K562 (cell line): Measurements from ENCODE around the gene BANK1. TPM values are rescaled to one million over a fixed set of nuclear protein-coding genes. Genes with fewer than 3 reads are reported as not detected.

Experiments used
- ATAC-seq: fragments of 200-7000 bp; cut with Tn5 transposase; 3 replicates; pipeline ENCODE4 v1.9.1; 2020; ENCODE audit warnings: moderate library complexity
- BruUV-seq: library from RNA; stranded (reverse); fragments of 400-500 nt; replicated peaks from 2 replicates; lab custom pipeline; 2021; lab: Mats Ljungman, UMichigan
- CTCF ChIA-PET: fragments of 300-600 bp; formaldehyde crosslinking; extraction: SDS; loops from one replicate; lab custom pipeline; 2021; ENCODE audit warnings: low intra/inter-chr PET ratio; lab: Yijun Ruan, JAX
- POLR2A ChIA-PET: fragments of 300-600, 350-650 bp; sonication (Branson Sonifier 250); formaldehyde crosslinking; extraction: SDS; loops from one replicate; lab custom pipeline; 2021; ENCODE audit warnings: antibody characterized with exemption, inconsistent platforms; lab: Yijun Ruan, JAX
- DNase-seq, 4 experiments: peaks; one replicate each; pipeline versions ENCODE4 v3.0.0 to v3.0.0-alpha.2; 2011 to 2018; ENCODE audit warnings: low spot score in 3 of 4, mixed read lengths in 3 of 4; ENCODE audit errors: extremely low read depth in 1 of 4
- FAIRE-seq: peaks from 2 replicates; lab custom pipeline; 2011; peaks lifted over from hg19 to GRCh38; lab: Jason Lieb, UNC
- H2AFZ ChIP-seq: 2 replicates; pipeline ENCODE4 v1.6.0; 2011; ENCODE audit warnings: low read depth, low read length, control low read depth, inconsistent platforms
- H3K27ac ChIP-seq: fragments of 200-600 bp; 3 replicates; pipeline ENCODE4 v1.8.0; 2011; ENCODE audit warnings: low read depth, mild to moderate bottlenecking, control low read depth, inconsistent platforms, low read length, moderate library complexity, mixed read lengths; ENCODE audit errors: extremely low read depth
- H3K27me3 ChIP-seq, 2 experiments: fragments of 300-600 bp in 1 of 2; 2 replicates in 1 of 2; 3 replicates in 1 of 2; pipeline versions ENCODE4 v1.6.0 to v1.8.0; 2011; ENCODE audit warnings: inconsistent platforms in 2 of 2, low read length in 2 of 2, mild to moderate bottlenecking in 1 of 2, mixed read lengths in 1 of 2, moderate library complexity in 1 of 2; ENCODE audit not compliant: control insufficient read depth in 2 of 2, insufficient read depth in 2 of 2
- H3K36me3 ChIP-seq: fragments of 300-600 bp; 3 replicates; pipeline ENCODE4 v1.8.0; 2011; ENCODE audit warnings: mild to moderate bottlenecking, low read length, inconsistent platforms; ENCODE audit not compliant: control insufficient read depth, insufficient read depth
- H3K4me1 ChIP-seq, 2 experiments: fragments of 200-600 bp in 1 of 2; replicated peaks in 1 of 2; 2 replicates in 1 of 2; 3 replicates in 1 of 2; pipeline versions ENCODE4 v1.5.1 to v1.8.0; 2011; ENCODE audit warnings: inconsistent platforms in 2 of 2, low read length in 2 of 2, mild to moderate bottlenecking in 1 of 2, mixed read lengths in 1 of 2, moderate library complexity in 1 of 2; ENCODE audit not compliant: control insufficient read depth in 2 of 2, insufficient read depth in 2 of 2
- H3K4me2 ChIP-seq: 2 replicates; pipeline ENCODE4 v1.6.1; 2011; ENCODE audit warnings: low read length, control low read depth, inconsistent platforms, mixed read lengths; ENCODE audit not compliant: insufficient read depth
- H3K4me3 ChIP-seq: fragments of 200-600 bp; sonication (generic), shearing (Covaris generic); 2 replicates; pipeline ENCODE4 v1.5.1; 2016; ENCODE audit warnings: control low read depth, inconsistent platforms
- H3K79me2 ChIP-seq: fragments of 200-600 bp; 3 replicates; pipeline ENCODE4 v1.8.0; 2011; ENCODE audit warnings: low read length, inconsistent platforms; ENCODE audit not compliant: control insufficient read depth, insufficient read depth
- H3K9ac ChIP-seq, 2 experiments: 2 replicates each; pipeline versions ENCODE4 v1.6.0 to v1.6.1; 2011; ENCODE audit warnings: low read depth in 2 of 2, low read length in 2 of 2, control low read depth in 1 of 2, inconsistent platforms in 1 of 2, mild to moderate bottlenecking in 1 of 2, mixed read lengths in 1 of 2; ENCODE audit not compliant: insufficient read depth in 1 of 2
- H3K9me1 ChIP-seq: one replicate; pipeline ENCODE4 v1.6.0; 2011; ENCODE audit warnings: inconsistent platforms, mild to moderate bottlenecking, low read length, moderate library complexity; ENCODE audit not compliant: control insufficient read depth, insufficient read depth
- H3K9me3 ChIP-seq: replicated peaks from 2 replicates; pipeline ENCODE4 v1.5.1; 2011; ENCODE audit warnings: low read depth, low read length, inconsistent platforms; ENCODE audit not compliant: control insufficient read depth, insufficient read depth
- H4K20me1 ChIP-seq: replicated peaks from 2 replicates; pipeline ENCODE4 v1.6.1; 2011; ENCODE audit warnings: low read length, inconsistent platforms, mixed read lengths; ENCODE audit not compliant: control insufficient read depth, insufficient read depth
- ASH1L ChIP-seq: fragments of 450-650 bp; IDR thresholded peaks from 2 replicates; pipeline ENCODE4 v1.6.1; 2018; ENCODE audit warnings: borderline replicate concordance, mild to moderate bottlenecking, low read depth; ENCODE audit not compliant: partially characterized antibody
- BRD9 ChIP-seq: fragments of 450-650 bp; IDR thresholded peaks from 2 replicates; pipeline ENCODE4 v1.6.1; 2018; ENCODE audit warnings: low read depth; ENCODE audit not compliant: partially characterized antibody
- MYC ChIP-seq, 2 experiments: fragments of 250-450 bp in 1 of 2; sonication (Bioruptor Pico) in 1 of 2; IDR thresholded peaks; 2 replicates each; pipeline versions ENCODE4 v1.5.1 to v1.6.1; 2012 to 2021; ENCODE audit warnings: low read depth in 2 of 2, borderline replicate concordance in 1 of 2, improper control_type of control experiment in 1 of 2, low read length in 1 of 2, mild to moderate bottlenecking in 1 of 2, moderate library complexity in 1 of 2
- PML ChIP-seq: IDR thresholded peaks from 2 replicates; pipeline ENCODE4 v1.6.1; 2012; ENCODE audit warnings: low read length, inconsistent platforms
- RBM14 ChIP-seq: fragments of 200-400 bp; formaldehyde crosslinking; IDR thresholded peaks from 2 replicates; pipeline ENCODE4 v1.6.1; 2018; ENCODE audit warnings: low read depth, mild to moderate bottlenecking, low read length, moderate library complexity, borderline replicate concordance; ENCODE audit not compliant: insufficient read depth
- RBM39 ChIP-seq: fragments of 200-400 bp; formaldehyde crosslinking; optimal IDR thresholded peaks from 2 replicates; pipeline ENCODE3; 2018; ENCODE audit warnings: low read depth, low read length
- TEAD4 ChIP-seq, 2 experiments: sonication (generic) in 1 of 2; formaldehyde crosslinking in 1 of 2; IDR thresholded peaks; 2 replicates each; pipeline versions ENCODE4 v1.6.1 to v1.8.0; 2012 to 2022; ENCODE audit warnings: borderline replicate concordance in 1 of 2, inconsistent platforms in 1 of 2, low read length in 1 of 2, mild to moderate bottlenecking in 1 of 2, missing genetic modification reagents in 1 of 2
- ZC3H11A ChIP-seq: IDR thresholded peaks from 2 replicates; pipeline ENCODE4 v1.6.1; 2012; ENCODE audit warnings: low read depth, low read length, improper control_type of control experiment
- ZNF354B ChIP-seq: fragments of 250-450 bp; sonication (Bioruptor Pico); IDR thresholded peaks from 2 replicates; pipeline ENCODE4 v1.4.0; 2020
- ZNF408 ChIP-seq: fragments of 250-450 bp; sonication (Bioruptor Pico); IDR thresholded peaks from 2 replicates; pipeline ENCODE4 v1.4.0; 2020; ENCODE audit warnings: low read depth, mild to moderate bottlenecking, moderate library complexity
- ZNF764 ChIP-seq: fragments of 250-450 bp; sonication (Bioruptor Pico); IDR thresholded peaks from 2 replicates; pipeline ENCODE4 v1.4.0; 2020; ENCODE audit warnings: low read depth, mild to moderate bottlenecking, moderate library complexity
- WGBS: fragments of 100-300 bp; shearing (Covaris generic); methylation state at CpG from one replicate; pipeline ENCODE4 v1.1.6; 2016; ENCODE audit warnings: low coverage, mixed read lengths; ENCODE audit not compliant: insufficient coverage; ENCODE audit errors: missing lambda C conversion rate; 5-methylcytosine and 5-hydroxymethylcytosine counted together
- in situ Hi-C: fragments of 300-500 bp; cut with MboI; formaldehyde crosslinking; loops from 4 replicates; pipeline ENCODE4 v1.15.0; 2018; ENCODE audit warnings: inconsistent platforms, mixed read lengths
- intact Hi-C: fragments of 100-400 bp; cut with micrococcal nuclease; formaldehyde crosslinking; loops from 2 replicates; pipeline ENCODE4 v1.14.2; 2022
- polyA plus RNA-seq, 8 experiments: library from polyadenylated mRNA; depleted of rRNA in 4 of 8; stranded (reverse) in 5 of 8; unstranded in 3 of 8; fragments of >200 nt; fragmentation: Nextera tagmentation in 2 of 8; fragmentation: Illumina TruSeq in 1 of 8; extraction: Ambion mirVana in 2 of 8; extraction: Trizol in 1 of 8; gene quantifications; 2 replicates each; pipeline versions ENCODE4 v1.2.1 to v1.2.3, GENCODE V29; 2011 to 2014; ENCODE audit warnings: inconsistent platforms in 1 of 8, missing spikeins in 1 of 8
- total RNA-seq, 7 experiments: library from RNA; depleted of rRNA in 6 of 7; stranded (reverse); fragments of >200 nt in 6 of 7; fragmentation: Illumina TruSeq in 2 of 7; extraction: Trizol in 2 of 7; gene quantifications; 2 replicates each; pipeline versions ENCODE4 v1.2.1 to v1.2.3, GENCODE V29; 2011 to 2021; ENCODE audit warnings: low replicate concordance in 1 of 7
- TF ChIP-seq, protein P1 (sequence below): fragments of 450-650 bp; formaldehyde crosslinking; IDR thresholded peaks from 2 replicates; pipeline ENCODE4 v1.4.0; 2022; ENCODE audit warnings: mild to moderate bottlenecking, moderate library complexity
- TF ChIP-seq, protein P2 (sequence below): fragments of 450-650 bp; formaldehyde crosslinking; IDR thresholded peaks from 2 replicates; pipeline ENCODE4 v1.4.0; 2020; ENCODE audit warnings: mild to moderate bottlenecking, mixed read lengths
- TF ChIP-seq, protein P3 (sequence below): fragments of 250-450 bp; sonication (Bioruptor Pico); IDR thresholded peaks from 2 replicates; pipeline ENCODE4 v1.6.1; 2021; ENCODE audit warnings: mild to moderate bottlenecking
- TF ChIP-seq, protein P4 (sequence below): sonication (generic); formaldehyde crosslinking; IDR thresholded peaks from 2 replicates; pipeline ENCODE4 v1.5.0; 2020; ENCODE audit warnings: missing genetic modification reagents

The BANK1 gene
- total and polyA plus RNA-seq, 9 of the 15 experiments (the other 6 are each of a cell fraction or from before 2014, with no cell fraction given): not detected

DNA sequence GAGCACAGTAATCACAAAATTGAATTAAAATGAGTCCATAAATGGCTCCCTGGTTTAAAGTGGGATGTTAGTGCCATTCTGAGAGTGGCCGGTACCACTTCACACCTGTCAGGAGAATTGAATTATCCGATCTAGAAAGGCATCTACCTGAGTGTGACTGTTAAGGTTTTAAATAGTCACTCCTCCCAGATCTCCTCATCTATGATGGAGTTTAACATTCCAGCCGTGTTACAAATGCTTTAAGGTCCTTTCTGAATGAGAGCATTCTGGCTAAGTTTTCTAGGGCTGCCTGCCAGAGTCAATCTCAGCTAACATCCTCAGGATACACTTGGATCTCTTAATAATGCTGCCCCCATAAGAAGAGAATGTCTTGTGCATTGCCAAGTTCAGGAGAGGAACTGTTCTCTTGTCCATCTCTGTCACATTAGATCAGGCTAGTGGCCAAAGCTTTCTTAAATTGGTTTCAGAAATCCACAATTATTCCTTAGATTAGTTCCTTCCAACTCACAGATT is 323.6 kb downstream of the BANK1 start (continued):
- no peak for TF ChIP-seq ASH1L
- TF ChIP-seq MYC (IDR thresholded peaks at IDR 0.05; ENCODE audit: low read depth, low read length): no peak
- no peak for TF ChIP-seq MYC (CRISPR knock-in tag; IDR thresholded peaks at IDR 0.05; ENCODE audit: borderline replicate concordance, low read depth)
- no peak for TF ChIP-seq TEAD4 (IDR thresholded peaks at IDR 0.05; ENCODE audit: low read length)
- TF ChIP-seq TEAD4 (CRISPR knock-in tag; IDR thresholded peaks at IDR 0.05; ENCODE audit: borderline replicate concordance): no peak
- no peak for TF ChIP-seq ZNF408 (CRISPR knock-in tag)
- TF ChIP-seq, protein P1, sequence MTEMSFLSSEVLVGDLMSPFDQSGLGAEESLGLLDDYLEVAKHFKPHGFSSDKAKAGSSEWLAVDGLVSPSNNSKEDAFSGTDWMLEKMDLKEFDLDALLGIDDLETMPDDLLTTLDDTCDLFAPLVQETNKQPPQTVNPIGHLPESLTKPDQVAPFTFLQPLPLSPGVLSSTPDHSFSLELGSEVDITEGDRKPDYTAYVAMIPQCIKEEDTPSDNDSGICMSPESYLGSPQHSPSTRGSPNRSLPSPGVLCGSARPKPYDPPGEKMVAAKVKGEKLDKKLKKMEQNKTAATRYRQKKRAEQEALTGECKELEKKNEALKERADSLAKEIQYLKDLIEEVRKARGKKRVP (CRISPR knock-in tag): no peak
- TF ChIP-seq ZNF764 (CRISPR knock-in tag): no peak
- TF ChIP-seq RBM14: no peak
- no peak for TF ChIP-seq ZNF354B (CRISPR knock-in tag)
- TF ChIP-seq PML: no peak

DNA sequence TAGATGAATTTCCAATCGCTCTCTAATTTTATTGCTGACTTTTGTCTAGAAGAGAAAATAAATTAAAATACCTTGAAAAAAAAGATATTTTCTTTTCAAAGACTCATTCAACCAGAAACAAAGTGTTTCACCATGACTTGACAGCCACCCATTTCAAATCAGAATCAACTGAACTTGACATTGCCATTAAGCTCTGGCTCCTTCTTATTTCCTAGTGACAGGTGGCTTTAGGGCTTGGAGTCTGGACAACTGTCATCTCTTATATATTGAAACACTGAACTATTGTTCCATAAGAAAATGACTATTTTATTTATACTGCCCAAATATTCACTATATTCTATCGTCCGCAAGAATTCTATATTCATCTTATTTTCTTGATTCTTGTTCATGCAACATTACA is 325.6 kb downstream of the BANK1 start:
- no peaks in the 10 kb centered on the region for H3K9me1 ChIP-seq
- no peak overlapping the region for H3K4me3 ChIP-seq
- no peaks in the 10 kb centered on the region for H3K79me2 ChIP-seq
- no TSS peak for BruUV-seq
- H4K20me1 ChIP-seq: no peaks in the 10 kb centered on the region
- 0% methylated on average over 3 of the region's 3 CpGs for WGBS
- H3K36me3 ChIP-seq: no peaks in the 10 kb centered on the region
- no peaks in the 10 kb centered on the region for H3K4me1 ChIP-seq
- ATAC-seq (no peak), DNase-seq (no peak), FAIRE-seq (no peak)
- H3K27ac ChIP-seq: no peak overlapping the region
- no peaks in the 10 kb centered on the region for H3K9me3 ChIP-seq
- ChIA-PET POLR2A (no interaction called here), CTCF (no interaction called here)
- H3K4me2 ChIP-seq: no peak overlapping the region
- in situ Hi-C loops: no loop called here
- H3K27me3 ChIP-seq: no peaks in the 10 kb centered on the region
- intact Hi-C loops: no loop called here
- TF ChIP-seq, protein P2, sequence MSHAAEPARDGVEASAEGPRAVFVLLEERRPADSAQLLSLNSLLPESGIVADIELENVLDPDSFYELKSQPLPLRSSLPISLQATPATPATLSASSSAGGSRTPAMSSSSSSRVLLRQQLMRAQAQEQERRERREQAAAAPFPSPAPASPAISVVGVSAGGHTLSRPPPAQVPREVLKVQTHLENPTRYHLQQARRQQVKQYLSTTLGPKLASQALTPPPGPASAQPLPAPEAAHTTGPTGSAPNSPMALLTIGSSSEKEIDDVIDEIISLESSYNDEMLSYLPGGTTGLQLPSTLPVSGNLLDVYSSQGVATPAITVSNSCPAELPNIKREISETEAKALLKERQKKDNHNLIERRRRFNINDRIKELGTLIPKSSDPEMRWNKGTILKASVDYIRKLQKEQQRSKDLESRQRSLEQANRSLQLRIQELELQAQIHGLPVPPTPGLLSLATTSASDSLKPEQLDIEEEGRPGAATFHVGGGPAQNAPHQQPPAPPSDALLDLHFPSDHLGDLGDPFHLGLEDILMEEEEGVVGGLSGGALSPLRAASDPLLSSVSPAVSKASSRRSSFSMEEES (CRISPR knock-in tag): no peak
- TF ChIP-seq, protein P3, sequence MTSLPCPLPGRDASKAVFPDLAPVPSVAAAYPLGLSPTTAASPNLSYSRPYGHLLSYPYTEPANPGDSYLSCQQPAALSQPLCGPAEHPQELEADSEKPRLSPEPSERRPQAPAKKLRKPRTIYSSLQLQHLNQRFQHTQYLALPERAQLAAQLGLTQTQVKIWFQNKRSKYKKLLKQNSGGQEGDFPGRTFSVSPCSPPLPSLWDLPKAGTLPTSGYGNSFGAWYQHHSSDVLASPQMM (CRISPR knock-in tag): no peak
- no peak for TF ChIP-seq ZC3H11A
- TF ChIP-seq BRD9: no peak
- TF ChIP-seq, protein P4, sequence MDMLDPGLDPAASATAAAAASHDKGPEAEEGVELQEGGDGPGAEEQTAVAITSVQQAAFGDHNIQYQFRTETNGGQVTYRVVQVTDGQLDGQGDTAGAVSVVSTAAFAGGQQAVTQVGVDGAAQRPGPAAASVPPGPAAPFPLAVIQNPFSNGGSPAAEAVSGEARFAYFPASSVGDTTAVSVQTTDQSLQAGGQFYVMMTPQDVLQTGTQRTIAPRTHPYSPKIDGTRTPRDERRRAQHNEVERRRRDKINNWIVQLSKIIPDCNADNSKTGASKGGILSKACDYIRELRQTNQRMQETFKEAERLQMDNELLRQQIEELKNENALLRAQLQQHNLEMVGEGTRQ (CRISPR knock-in tag): no peak
- TF ChIP-seq RBM39: no peak
- no peak overlapping the region for H2AFZ ChIP-seq
- H3K9ac ChIP-seq: no peak overlapping the region
